Astrocyte (in vitro differentiated cells and primary cell): Measurements from ENCODE around the gene KRT76.

Experiments
- EZH2 ChIP-seq: IDR thresholded peaks from 2 replicates; pipeline ENCODE4 v1.6.1; 2012; ENCODE audit warnings: mild to moderate bottlenecking, low read length, inconsistent platforms; ENCODE audit not compliant: insufficient read depth
- TF ChIP-seq, protein P1 (sequence below): IDR thresholded peaks from 2 replicates; pipeline ENCODE4 v1.5.1; 2011; ENCODE audit warnings: low read depth, mild to moderate bottlenecking, inconsistent platforms, low read length, moderate library complexity; ENCODE audit not compliant: insufficient read depth

DNA sequence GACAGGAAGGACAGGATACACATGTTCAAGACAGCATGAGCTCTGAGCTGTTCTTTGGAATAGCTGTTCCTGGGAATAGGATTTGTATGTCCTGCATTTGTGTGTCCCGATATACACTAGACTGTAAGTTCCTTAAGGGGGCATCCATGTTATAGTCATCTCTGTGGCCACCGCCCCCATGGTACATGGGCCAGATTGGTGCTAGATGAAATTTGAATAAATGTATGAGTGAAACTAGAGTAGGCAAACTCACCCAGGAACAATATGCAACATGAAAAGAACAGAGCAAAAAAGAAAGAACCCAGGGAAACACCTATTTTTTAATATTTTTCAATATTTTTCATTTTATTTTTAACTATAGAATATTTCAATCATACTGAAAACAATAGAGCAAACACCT, 48.8 kb downstream of the KRT76 start:
- TF ChIP-seq, protein P1, sequence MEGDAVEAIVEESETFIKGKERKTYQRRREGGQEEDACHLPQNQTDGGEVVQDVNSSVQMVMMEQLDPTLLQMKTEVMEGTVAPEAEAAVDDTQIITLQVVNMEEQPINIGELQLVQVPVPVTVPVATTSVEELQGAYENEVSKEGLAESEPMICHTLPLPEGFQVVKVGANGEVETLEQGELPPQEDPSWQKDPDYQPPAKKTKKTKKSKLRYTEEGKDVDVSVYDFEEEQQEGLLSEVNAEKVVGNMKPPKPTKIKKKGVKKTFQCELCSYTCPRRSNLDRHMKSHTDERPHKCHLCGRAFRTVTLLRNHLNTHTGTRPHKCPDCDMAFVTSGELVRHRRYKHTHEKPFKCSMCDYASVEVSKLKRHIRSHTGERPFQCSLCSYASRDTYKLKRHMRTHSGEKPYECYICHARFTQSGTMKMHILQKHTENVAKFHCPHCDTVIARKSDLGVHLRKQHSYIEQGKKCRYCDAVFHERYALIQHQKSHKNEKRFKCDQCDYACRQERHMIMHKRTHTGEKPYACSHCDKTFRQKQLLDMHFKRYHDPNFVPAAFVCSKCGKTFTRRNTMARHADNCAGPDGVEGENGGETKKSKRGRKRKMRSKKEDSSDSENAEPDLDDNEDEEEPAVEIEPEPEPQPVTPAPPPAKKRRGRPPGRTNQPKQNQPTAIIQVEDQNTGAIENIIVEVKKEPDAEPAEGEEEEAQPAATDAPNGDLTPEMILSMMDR, result no peak
- TF ChIP-seq EZH2, result no peak
